H1 (cell line): Measurements from ENCODE around the gene PLA2G4F. TPM values are rescaled to one million over a fixed set of nuclear protein-coding genes. Genes with fewer than 3 reads are reported as not detected.

Source experiments
- CTCF ChIA-PET: fragments of 300-600 bp; sonication (Branson Sonifier 250); formaldehyde crosslinking; loops from one replicate; lab custom pipeline; 2021; ENCODE audit not compliant: partially characterized antibody; lab: Charles Lee
- POLR2A ChIA-PET: fragments of 300-600 bp; sonication (Branson Sonifier 250); formaldehyde crosslinking; loops from one replicate; lab custom pipeline; 2021; ENCODE audit warnings: inconsistent platforms; ENCODE audit not compliant: partially characterized antibody; lab: Charles Lee
- DNase-seq, 2 experiments: peaks; one replicate each; pipeline versions ENCODE4 v3.0.0 to v3.0.0-alpha.2; 2010 to 2022; ENCODE audit warnings: low spot score in 2 of 2, low read depth in 1 of 2, mixed read lengths in 1 of 2
- FAIRE-seq: peaks from 2 replicates; lab custom pipeline; 2011; peaks lifted over from hg19 to GRCh38; lab: Jason Lieb, UNC
- H2AFZ ChIP-seq: 2 replicates; pipeline ENCODE4 v1.8.1; 2012; ENCODE audit warnings: low read length, inconsistent platforms
- H2AK5ac ChIP-seq: 2 replicates; pipeline ENCODE4 v1.6.1; 2013; ENCODE audit warnings: low read depth, low read length
- H2BK120ac ChIP-seq: replicated peaks from 2 replicates; pipeline ENCODE3; 2013; ENCODE audit warnings: low read depth, low read length, inconsistent platforms
- H2BK12ac ChIP-seq: 2 replicates; pipeline ENCODE4 v1.6.1; 2013; ENCODE audit warnings: low read depth, low read length
- H2BK15ac ChIP-seq: 2 replicates; pipeline ENCODE4 v1.6.1; 2013; ENCODE audit warnings: low read length
- H2BK20ac ChIP-seq: 2 replicates; pipeline ENCODE4 v1.6.1; 2013; ENCODE audit warnings: low read length
- H2BK5ac ChIP-seq: 2 replicates; pipeline ENCODE4 v1.6.1; 2013; ENCODE audit warnings: low read depth, low read length
- H3K14ac ChIP-seq: 2 replicates; pipeline ENCODE4 v1.6.1; 2013; ENCODE audit warnings: inconsistent platforms; ENCODE audit not compliant: insufficient read length
- H3K18ac ChIP-seq: 2 replicates; pipeline ENCODE4 v1.6.1; 2013; ENCODE audit warnings: low read length; ENCODE audit errors: extremely low read depth
- H3K23ac ChIP-seq: 2 replicates; pipeline ENCODE4 v1.6.1; 2013; ENCODE audit warnings: inconsistent platforms; ENCODE audit not compliant: insufficient read length
- H3K23me2 ChIP-seq: 2 replicates; pipeline ENCODE4 v1.6.1; 2013; ENCODE audit warnings: low read depth, low read length
- H3K27ac ChIP-seq: 2 replicates; pipeline ENCODE4 v1.6.1; 2011; ENCODE audit warnings: low read depth, low read length, inconsistent platforms
- H3K27me3 ChIP-seq, 4 experiments: replicated peaks in 1 of 4; 1 replicate in 1 of 4; 2 replicates in 3 of 4; pipeline versions ENCODE4 v1.6.1 to v1.8.1; 2011 to 2013; ENCODE audit warnings: low read length in 3 of 4, mild to moderate bottlenecking in 3 of 4, inconsistent platforms in 2 of 4, mixed read lengths in 2 of 4, moderate library complexity in 1 of 4; ENCODE audit not compliant: control insufficient read depth in 3 of 4, insufficient read depth in 3 of 4; ENCODE audit errors: extremely low read depth in 1 of 4
- H3K36me3 ChIP-seq, 4 experiments: 2 replicates each; pipeline versions ENCODE4 v1.6.1 to v1.8.1; 2011 to 2013; ENCODE audit warnings: mild to moderate bottlenecking in 4 of 4, low read length in 3 of 4, moderate library complexity in 2 of 4, control low read depth in 1 of 4, inconsistent platforms in 1 of 4; ENCODE audit not compliant: insufficient read depth in 4 of 4, control insufficient read depth in 2 of 4
- H3K4ac ChIP-seq: replicated peaks from 2 replicates; pipeline ENCODE3; 2013; ENCODE audit warnings: low read length, low read depth, mixed read lengths, inconsistent platforms; ENCODE audit not compliant: insufficient read length
- H3K4me1 ChIP-seq, 4 experiments: replicated peaks in 1 of 4; 1 replicate in 1 of 4; 2 replicates in 3 of 4; pipeline versions ENCODE4 v1.6.1 to v1.8.1; 2011 to 2013; ENCODE audit warnings: low read length in 3 of 4, inconsistent platforms in 2 of 4, mixed read lengths in 1 of 4; ENCODE audit not compliant: insufficient read depth in 4 of 4, control insufficient read depth in 3 of 4
- H3K4me2 ChIP-seq, 2 experiments: 2 replicates each; pipeline versions ENCODE4 v1.6.1 to v1.8.1; 2011 to 2013; ENCODE audit warnings: low read depth in 2 of 2, low read length in 2 of 2, control low read depth in 1 of 2, inconsistent platforms in 1 of 2, mild to moderate bottlenecking in 1 of 2; ENCODE audit not compliant: insufficient read depth in 1 of 2
- H3K4me3 ChIP-seq, 4 experiments: fragments of 200-600, 300-600 bp in 1 of 4; sonication (generic), shearing (Covaris generic), sonication (Bioruptor Twin) in 1 of 4; 2 replicates each; pipeline versions ENCODE4 v1.5.1 to v1.8.1; 2011 to 2016; ENCODE audit warnings: low read length in 4 of 4, low read depth in 3 of 4, control low read depth in 2 of 4, inconsistent platforms in 2 of 4, mild to moderate bottlenecking in 2 of 4, mixed read lengths in 1 of 4, moderate library complexity in 1 of 4; ENCODE audit not compliant: insufficient read depth in 2 of 4; ENCODE audit errors: extremely low read depth in 1 of 4
- H3K56ac ChIP-seq: replicated peaks from 2 replicates; pipeline ENCODE3; 2013; ENCODE audit warnings: low read depth, mild to moderate bottlenecking, mixed read lengths, low read length, inconsistent platforms; ENCODE audit not compliant: insufficient read length
- H3K79me1 ChIP-seq: 2 replicates; pipeline ENCODE4 v1.6.1; 2013; ENCODE audit warnings: low read depth, low read length, control low read depth
- H3K79me2 ChIP-seq, 2 experiments: 2 replicates each; pipeline versions ENCODE4 v1.6.1 to v1.8.1; 2012 to 2013; ENCODE audit warnings: low read length in 2 of 2, mild to moderate bottlenecking in 2 of 2, inconsistent platforms in 1 of 2; ENCODE audit not compliant: insufficient read depth in 2 of 2, control insufficient read depth in 1 of 2
- H3K9ac ChIP-seq, 4 experiments: replicated peaks in 1 of 4; 1 replicate in 1 of 4; 2 replicates in 3 of 4; pipeline versions ENCODE4 v1.6.1 to v1.8.1; 2011 to 2013; ENCODE audit warnings: low read depth in 3 of 4, low read length in 3 of 4, control low read depth in 2 of 4, mild to moderate bottlenecking in 2 of 4, moderate library complexity in 2 of 4, inconsistent platforms in 1 of 4; ENCODE audit errors: extremely low read depth in 1 of 4
- H3K9me3 ChIP-seq, 2 experiments: 2 replicates each; pipeline versions ENCODE4 v1.6.1 to v1.8.1; 2012 to 2013; ENCODE audit warnings: mild to moderate bottlenecking in 2 of 2, moderate library complexity in 2 of 2, control low read depth in 1 of 2, inconsistent platforms in 1 of 2, low read depth in 1 of 2, low read length in 1 of 2, mixed read lengths in 1 of 2; ENCODE audit not compliant: insufficient read depth in 2 of 2
- H4K20me1 ChIP-seq, 2 experiments: replicated peaks in 1 of 2; 2 replicates each; pipeline versions ENCODE3 to v1.8.1; 2011 to 2013; ENCODE audit warnings: inconsistent platforms in 2 of 2, low read length in 2 of 2, mild to moderate bottlenecking in 1 of 2; ENCODE audit not compliant: insufficient read depth in 2 of 2, control insufficient read depth in 1 of 2
- H4K5ac ChIP-seq: 2 replicates; pipeline ENCODE4 v1.6.1; 2013; ENCODE audit warnings: low read length, low read depth, mixed read lengths, inconsistent platforms; ENCODE audit not compliant: insufficient read length
- H4K8ac ChIP-seq: 2 replicates; pipeline ENCODE4 v1.8.0; 2013; ENCODE audit warnings: mild to moderate bottlenecking, moderate library complexity, low read length, inconsistent platforms; ENCODE audit not compliant: insufficient read depth; ENCODE audit errors: extremely low read depth
- H4K91ac ChIP-seq: replicated peaks from 2 replicates; pipeline ENCODE3; 2013; ENCODE audit warnings: low read length, mixed read lengths, inconsistent platforms; ENCODE audit not compliant: insufficient read length
- ATF3 ChIP-seq: IDR thresholded peaks from 2 replicates; pipeline ENCODE4 v1.6.1; 2011; ENCODE audit warnings: low read depth, mild to moderate bottlenecking, low read length; ENCODE audit not compliant: insufficient read depth
- CEBPB ChIP-seq: IDR thresholded peaks from 2 replicates; pipeline ENCODE4 v1.6.1; 2012; ENCODE audit warnings: low read depth, low read length
- EP300 ChIP-seq, 2 experiments: IDR thresholded peaks; 1 replicate in 1 of 2; 2 replicates in 1 of 2; pipeline ENCODE4 v1.6.1; 2011 to 2012; ENCODE audit warnings: low read depth in 2 of 2, low read length in 2 of 2, mild to moderate bottlenecking in 2 of 2, borderline replicate concordance in 1 of 2, inconsistent platforms in 1 of 2, moderate library complexity in 1 of 2
- FOSL1 ChIP-seq: IDR thresholded peaks from 2 replicates; pipeline ENCODE4 v1.6.1; 2011; ENCODE audit warnings: mild to moderate bottlenecking, low read depth, low read length, moderate library complexity; ENCODE audit not compliant: insufficient read depth
- KDM5A ChIP-seq: fragments of 200-600 bp; IDR thresholded peaks from 2 replicates; pipeline ENCODE4 v1.7.1; 2012; ENCODE audit warnings: mild to moderate bottlenecking, low read length, inconsistent platforms, mixed read lengths
- RAD21 ChIP-seq, 2 experiments: IDR thresholded peaks in 1 of 2; conservative IDR thresholded peaks in 1 of 2; 2 replicates each; pipeline ENCODE4 v1.6.1; 2011; ENCODE audit warnings: low read depth in 2 of 2, low read length in 2 of 2, improper control_type of control experiment in 1 of 2, inconsistent platforms in 1 of 2, mild to moderate bottlenecking in 1 of 2, moderate library complexity in 1 of 2
- SRF ChIP-seq: IDR thresholded peaks from 2 replicates; pipeline ENCODE4 v1.6.1; 2011; ENCODE audit warnings: mild to moderate bottlenecking, low read depth, low read length, moderate library complexity
- WGBS, 2 experiments: shearing (Covaris generic) in 1 of 2; methylation state at CpG; one replicate each; pipeline versions ENCODE4 v1.1.6 to v1.1.7; 2013 to 2015; ENCODE audit warnings: low lambda C conversion rate in 2 of 2, mixed read lengths in 2 of 2, inconsistent platforms in 1 of 2, low coverage in 1 of 2, missing lambda C conversion rate in 1 of 2; ENCODE audit not compliant: insufficient replicate concordance in 2 of 2, insufficient coverage in 1 of 2, insufficient read length in 1 of 2; ENCODE audit errors: extremely low coverage in 1 of 2, missing lambda C conversion rate in 1 of 2; 5-methylcytosine and 5-hydroxymethylcytosine counted together
- polyA plus RNA-seq, 7 experiments: library from polyadenylated mRNA; depleted of rRNA in 3 of 7; stranded (reverse) in 5 of 7; unstranded in 2 of 7; fragments of >200 nt in 5 of 7; fragments of 200-250 nt in 2 of 7; gene quantifications; 1 replicate in 5 of 7; 2 replicates in 1 of 7; 4 replicates in 1 of 7; pipeline versions ENCODE4 v1.2.1 to v1.2.3, GENCODE V29; 2011 to 2013; ENCODE audit warnings: missing spikeins in 2 of 7, mixed read lengths in 2 of 7
- total RNA-seq: library from RNA; stranded (reverse); fragmentation: NEBNext Ultra II Directional; extraction: Animal tissue kit (Norgen Biotek cat#: 25700); gene quantifications from 2 replicates; pipeline ENCODE4 v1.2.1, GENCODE V29; 2021

Gene PLA2G4F
- total and polyA plus RNA-seq, 2 of the 8 experiments (the other 6 are each of a cell fraction or from before 2014, with no cell fraction given): not detected

- no peaks in the 10 kb centered on the region for H3K23me2 ChIP-seq
- H3K9ac ChIP-seq: no peak overlapping the region
- no peaks in the 10 kb centered on the region for H3K27me3 ChIP-seq
- H2BK12ac ChIP-seq: no peak overlapping the region
- H3K4me2 ChIP-seq: no peak overlapping the region
- POLR2A ChIA-PET: interaction anchor here (0.9 to 1.3 kb wide), 2 partner anchors 53 to 232 kb away, joined by 3 read pairs; partner anchors contain the start of gene VPS39
- no peak overlapping the region for H2AFZ ChIP-seq
- H3K14ac ChIP-seq: no peak overlapping the region
- peaks cover 3 to 10% (median 5%) of the 10 kb centered on the region in 4 experiments; a peak in 7 of 8 replicates for H3K36me3 ChIP-seq
- H2BK120ac ChIP-seq: no peak overlapping the region
- no peak overlapping the region for H4K91ac ChIP-seq
- no peak overlapping the region for H3K56ac ChIP-seq
- H4K20me1 ChIP-seq: peaks cover 0 to 6% of the 10 kb centered on the region in 2 experiments
- H3K18ac ChIP-seq: no peak overlapping the region
- no peak overlapping the region for H3K27ac ChIP-seq
- no peaks in the 10 kb centered on the region; a peak in 1 of 7 replicates for H3K4me1 ChIP-seq
- H3K79me2 ChIP-seq: no peaks in the 10 kb centered on the region
- peak overlapping the region; percentile 75; the same call in 1 of the 2 replicates for H2BK5ac ChIP-seq
- peak overlapping the region; percentile 41; the same call in 1 of the 2 replicates for H4K8ac ChIP-seq
- no peak overlapping the region for H2AK5ac ChIP-seq
- no peaks in the 10 kb centered on the region for H3K79me1 ChIP-seq
- TF ChIP-seq SRF (no peak), EP300 (IDR thresholded peaks at IDR 0.05; ENCODE audit: borderline replicate concordance in 1 of 2, low read depth in 2 of 2, low read length in 2 of 2) (no peak), KDM5A (no peak), RAD21 (IDR thresholded peaks at IDR 0.05 in 1 of 2, conservative IDR thresholded peaks at IDR 0.05 in 1 of 2; ENCODE audit: low read depth in 2 of 2, low read length in 2 of 2) (no peak), ATF3 (no peak), CEBPB (no peak), FOSL1 (no peak)
- no peak overlapping the region for H2BK15ac ChIP-seq
- no peak overlapping the region for H3K4ac ChIP-seq
- 91% methylated on average over 27 of the region's 27 CpGs; no CpG with 5 or more reads in 1 of the 2 experiments for WGBS, 2 experiments
- no peak overlapping the region for H4K5ac ChIP-seq
- H3K23ac ChIP-seq: no peak overlapping the region
- no peak overlapping the region for H2BK20ac ChIP-seq
- CTCF ChIA-PET: interaction anchor here (0.8 to 2.5 kb wide), 16 partner anchors 9 to 229 kb away, joined by 3 to 11 read pairs (median 4); no protein-coding TSS in a partner anchor
- no peak for FAIRE-seq
- no peak for DNase-seq
- no peaks in the 10 kb centered on the region for H3K9me3 ChIP-seq
- H3K4me3 ChIP-seq: no peak overlapping the region
These were observed 742 bp downstream of the PLA2G4F start for GRCh38 chr15:42155546-42156242.
